Activated CD8-positive, alpha-beta memory T cell treated with anti-CD3 and anti-CD28 coated beads, Interleukin-2, amount 50 U/mL, for 24 hours (primary cell): ENCODE measurements around the gene HTR2B.
"Not testable (repeated sequence)": the region's sequence is repeated elsewhere in the genome, so short reads cannot be mapped to it uniquely, and the experiment has no call there.

Experiments used
- DNase-seq: peaks from one replicate; pipeline ENCODE4 v3.0.0-alpha.2; 2020; ENCODE audit errors: extremely low read depth

HTR2B gene

GRCh38 chr2:231133365-231134099 lies 8.7 kb upstream of the HTR2B start:
- no peak for DNase-seq

GRCh38 chr2:231132129-231132528 lies 7.3 kb upstream of the HTR2B start:
- DNase-seq = no peak

- no peak for DNase-seq
Observed at GRCh38 chr2:231130336-231131056, 5.7 kb upstream of the HTR2B start.

GRCh38 chr2:231129216-231129615 lies 4.4 kb upstream of the HTR2B start:
- DNase-seq = no peak

- DNase-seq = no peak
Observed at GRCh38 chr2:231128541-231128940, 3.7 kb upstream of the HTR2B start.

- no peak for DNase-seq
Observed at GRCh38 chr2:231127936-231128335, 3.1 kb upstream of the HTR2B start.

- DNase-seq = no peak
Observed at GRCh38 chr2:231127480-231127879, 2.6 kb upstream of the HTR2B start.

- DNase-seq = no peak
Observed at GRCh38 chr2:231126123-231126522, 1.3 kb upstream of the HTR2B start.

- DNase-seq = no peak
Observed at GRCh38 chr2:231123362-231123898, 1.4 kb downstream of the HTR2B start.

GRCh38 chr2:231118614-231118942 lies 6.3 kb downstream of the HTR2B start:
- DNase-seq = no peak

- DNase-seq = no peak
Observed at GRCh38 chr2:231117922-231118613, 6.8 kb downstream of the HTR2B start.

GRCh38 chr2:231117148-231117547 lies 7.7 kb downstream of the HTR2B start:
- DNase-seq = no peak

GRCh38 chr2:231115651-231116050 lies 9.2 kb downstream of the HTR2B start:
- no peak for DNase-seq

GRCh38 chr2:231113489-231113888 lies 11.4 kb downstream of the HTR2B start:
- no peak for DNase-seq

- DNase-seq = no peak
Observed at GRCh38 chr2:231111987-231112386, 12.9 kb downstream of the HTR2B start.

GRCh38 chr2:231110551-231110950 lies 14.3 kb downstream of the HTR2B start:
- no peak for DNase-seq

- DNase-seq = peak; percentile 15
Observed at GRCh38 chr2:231104115-231104713, 20.6 kb downstream of the HTR2B start.

GRCh38 chr2:231102772-231103171 lies 22.1 kb downstream of the HTR2B start:
- DNase-seq = no peak

GRCh38 chr2:231100990-231101389 lies 23.9 kb downstream of the HTR2B start:
- DNase-seq = no peak

- not testable (repeated sequence) for DNase-seq
Observed at GRCh38 chr2:231100321-231100720, 24.5 kb downstream of the HTR2B start.

GRCh38 chr2:231099918-231100317 lies 24.9 kb downstream of the HTR2B start:
- no peak for DNase-seq

GRCh38 chr2:231094736-231095346 lies 30.0 kb downstream of the HTR2B start:
- DNase-seq = no peak
